Tibial nerve (tissue), 3 donors: ENCODE measurements around the gene CCDC88C.

Experiments
- CTCF ChIP-seq, 5 experiments: fragments of 200-600 bp in 3 of 5; fragments of 450-650 bp in 2 of 5; sonication (generic) in 3 of 5; IDR thresholded peaks; one replicate each; pipeline ENCODE4 v1.5.1; 2016 to 2019; ENCODE audit warnings: antibody characterized with exemption in 5 of 5, mild to moderate bottlenecking in 3 of 5, moderate library complexity in 2 of 5
- POLR2A ChIP-seq, 2 donors: fragments of 450-650 bp; IDR thresholded peaks; one replicate each; pipeline ENCODE4 v1.6.1; 2017; ENCODE audit warnings: antibody characterized with exemption in 2 of 2, mild to moderate bottlenecking in 2 of 2, moderate library complexity in 2 of 2

GRCh38 chr14:91429385-91429784 lies 11.8 kb upstream of the CCDC88C start:
- TF ChIP-seq POLR2A (IDR thresholded peaks at IDR 0.05) (no peak), CTCF (IDR thresholded peaks at IDR 0.05) (no peak)
